ENCODE data around the gene EIF3J.

EIF3J gene, protein sequence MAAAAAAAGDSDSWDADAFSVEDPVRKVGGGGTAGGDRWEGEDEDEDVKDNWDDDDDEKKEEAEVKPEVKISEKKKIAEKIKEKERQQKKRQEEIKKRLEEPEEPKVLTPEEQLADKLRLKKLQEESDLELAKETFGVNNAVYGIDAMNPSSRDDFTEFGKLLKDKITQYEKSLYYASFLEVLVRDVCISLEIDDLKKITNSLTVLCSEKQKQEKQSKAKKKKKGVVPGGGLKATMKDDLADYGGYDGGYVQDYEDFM

DNA sequence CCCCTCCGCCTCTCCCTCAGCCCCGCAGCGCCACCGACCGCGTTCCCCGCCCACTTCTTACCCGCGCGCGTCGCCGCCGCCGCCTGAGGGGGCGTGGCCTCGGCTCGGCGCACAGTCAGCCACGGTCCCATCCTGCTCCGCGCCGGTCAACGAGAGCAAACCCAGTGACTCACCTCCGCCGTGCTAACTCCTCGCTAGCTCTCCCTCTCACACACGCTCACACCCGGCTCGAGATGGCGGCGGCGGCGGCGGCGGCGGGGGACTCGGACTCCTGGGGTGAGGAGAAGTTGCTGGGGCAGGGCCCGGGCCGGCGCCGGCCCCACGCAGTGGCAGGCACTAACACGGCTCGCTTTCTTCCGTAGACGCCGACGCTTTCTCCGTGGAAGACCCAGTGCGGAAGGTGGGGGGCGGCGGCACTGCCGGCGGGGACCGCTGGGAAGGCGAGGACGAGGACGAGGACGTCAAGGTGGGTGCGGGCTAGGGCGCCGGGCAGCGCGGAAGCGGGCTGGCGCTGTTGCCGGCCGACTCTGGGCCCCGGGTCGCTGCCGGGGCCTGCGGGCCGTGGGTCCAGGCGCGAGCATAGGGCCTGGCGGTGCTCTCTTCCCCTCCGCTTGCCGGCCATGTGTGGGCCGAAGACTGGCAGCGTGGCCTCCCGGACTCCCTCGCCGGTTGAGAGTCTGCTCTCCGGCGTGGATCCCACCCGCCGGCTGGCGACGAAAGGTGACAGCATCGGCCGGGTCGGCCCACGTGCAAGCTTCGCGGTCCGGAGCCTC is at the start of gene EIF3J:
Gene EIF3J, plus strand, starts transcription at position 186 of the 773 bp plus-strand sequence. Its CDS starts 48 bp downstream, at position 234.
- CTCF ChIA-PET = interaction anchor here (0.6 to 1.3 kb wide), 3 partner anchors 9 to 624 kb away, joined by 3 to 4 read pairs (median 3); no protein-coding TSS in a partner anchor
- peak; percentile 49 for DNase-seq (ENCODE audit: low spot score)
- POLR2A ChIA-PET (ENCODE audit: low non-redundant PET) = interaction anchor here (0.6 kb wide), 1 partner anchor 225 kb away, joined by 3 read pairs; no protein-coding TSS in a partner anchor
- TF ChIP-seq, protein P1, sequence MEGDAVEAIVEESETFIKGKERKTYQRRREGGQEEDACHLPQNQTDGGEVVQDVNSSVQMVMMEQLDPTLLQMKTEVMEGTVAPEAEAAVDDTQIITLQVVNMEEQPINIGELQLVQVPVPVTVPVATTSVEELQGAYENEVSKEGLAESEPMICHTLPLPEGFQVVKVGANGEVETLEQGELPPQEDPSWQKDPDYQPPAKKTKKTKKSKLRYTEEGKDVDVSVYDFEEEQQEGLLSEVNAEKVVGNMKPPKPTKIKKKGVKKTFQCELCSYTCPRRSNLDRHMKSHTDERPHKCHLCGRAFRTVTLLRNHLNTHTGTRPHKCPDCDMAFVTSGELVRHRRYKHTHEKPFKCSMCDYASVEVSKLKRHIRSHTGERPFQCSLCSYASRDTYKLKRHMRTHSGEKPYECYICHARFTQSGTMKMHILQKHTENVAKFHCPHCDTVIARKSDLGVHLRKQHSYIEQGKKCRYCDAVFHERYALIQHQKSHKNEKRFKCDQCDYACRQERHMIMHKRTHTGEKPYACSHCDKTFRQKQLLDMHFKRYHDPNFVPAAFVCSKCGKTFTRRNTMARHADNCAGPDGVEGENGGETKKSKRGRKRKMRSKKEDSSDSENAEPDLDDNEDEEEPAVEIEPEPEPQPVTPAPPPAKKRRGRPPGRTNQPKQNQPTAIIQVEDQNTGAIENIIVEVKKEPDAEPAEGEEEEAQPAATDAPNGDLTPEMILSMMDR (conservative IDR thresholded peaks at IDR 0.05; ENCODE audit: low read depth) = no peak
- peak within 1 kb of the TSS; percentile 100 for H3K27ac ChIP-seq

- TF ChIP-seq, protein P1 (conservative IDR thresholded peaks at IDR 0.05; ENCODE audit: low read depth) = no peak
- CTCF ChIA-PET = interaction anchor here (0.7 kb wide), 1 partner anchor 48 kb away, joined by 3 read pairs; the partner anchor contains the start of gene EIF3J
- peak; percentile 67 for DNase-seq (ENCODE audit: low spot score)
- H3K27ac ChIP-seq = no peak overlapping the region
- POLR2A ChIA-PET (ENCODE audit: low non-redundant PET) = interaction anchor here (0.6 kb wide), 1 partner anchor 149 kb away, joined by 5 read pairs; no protein-coding TSS in a partner anchor
These were observed 47.5 kb upstream of the EIF3J start for GRCh38 chr15:44489464-44489863.

- H3K27ac ChIP-seq = no peak overlapping the region
- DNase-seq (ENCODE audit: low spot score) = peak; percentile 8
- POLR2A ChIA-PET (ENCODE audit: low non-redundant PET) = no interaction called here
- TF ChIP-seq, protein P1 (conservative IDR thresholded peaks at IDR 0.05; ENCODE audit: low read depth) = no peak
- CTCF ChIA-PET = interaction anchor here (0.6 to 1.4 kb wide), 3 partner anchors 11 to 586 kb away, joined by 4 to 6 read pairs (median 4); no protein-coding TSS in a partner anchor
These were observed 46.3 kb upstream of the EIF3J start for GRCh38 chr15:44490622-44491021.

- H3K27ac ChIP-seq = no peak overlapping the region
- POLR2A ChIA-PET (ENCODE audit: low non-redundant PET) = no interaction called here
- CTCF ChIA-PET = interaction anchor here (0.6 kb wide), 2 partner anchors 9 to 83 kb away, joined by 3 read pairs; no protein-coding TSS in a partner anchor
- TF ChIP-seq, protein P1 (conservative IDR thresholded peaks at IDR 0.05; ENCODE audit: low read depth) = no peak
- no peak for DNase-seq (ENCODE audit: low spot score)
These were observed 44.9 kb upstream of the EIF3J start for GRCh38 chr15:44492040-44492439.

GRCh38 chr15:44492672-44493071 is 44.3 kb upstream of the EIF3J start:
- no peak for DNase-seq (ENCODE audit: low spot score)
- H3K27ac ChIP-seq = no peak overlapping the region
- ChIA-PET CTCF (interaction anchor here (0.7 kb wide), 1 partner anchor 19 kb away, joined by 3 read pairs; no protein-coding TSS in a partner anchor), POLR2A (ENCODE audit: low non-redundant PET) (no interaction called here)
- TF ChIP-seq, protein P1 (conservative IDR thresholded peaks at IDR 0.05; ENCODE audit: low read depth) = no peak

DNA sequence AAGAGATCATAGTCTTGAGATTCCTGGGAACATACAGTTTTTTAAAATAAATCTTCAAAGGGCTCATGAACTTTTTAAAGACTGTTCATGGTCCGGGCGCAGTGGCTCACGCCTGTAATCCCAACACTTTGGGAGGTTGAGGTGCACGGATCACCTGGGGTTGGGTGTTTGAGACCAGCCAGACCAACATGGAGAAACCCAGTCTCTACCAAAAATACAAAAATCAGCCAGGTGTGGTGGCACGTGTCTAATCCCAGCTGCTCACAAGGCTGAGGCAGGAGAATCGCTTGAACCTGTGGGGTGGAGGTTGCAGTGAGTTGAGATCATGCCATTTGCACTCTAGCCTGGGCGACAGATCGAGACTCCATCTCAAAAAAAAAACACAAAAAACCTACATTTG is 41.4 kb upstream of the EIF3J start:
- DNase-seq (ENCODE audit: low spot score) = no peak
- POLR2A ChIA-PET (ENCODE audit: low non-redundant PET) = no interaction called here
- H3K27ac ChIP-seq = 0 out of 2 replicates have a peak overlapping the region, but pooled peaks have one; percentile 4
- CTCF ChIA-PET = no interaction called here
- TF ChIP-seq, protein P1 (conservative IDR thresholded peaks at IDR 0.05; ENCODE audit: low read depth) = no peak
